Fibroblast of the aortic adventitia (primary cell): ENCODE results near the gene UIMC1. TPM values are rescaled to one million over a fixed set of nuclear protein-coding genes. Genes with fewer than 3 reads are reported as not detected.

Experiments
- DNase-seq: peaks from one replicate; pipeline ENCODE4 v3.0.0-alpha.2; 2010; ENCODE audit warnings: low read depth
- H3K4me3 ChIP-seq: 2 replicates; pipeline ENCODE4 v1.5.1; 2011; ENCODE audit warnings: low read depth, mild to moderate bottlenecking, control low read depth, low read length, moderate library complexity
- total RNA-seq: library from RNA; depleted of rRNA; stranded (reverse); fragments of >200 nt; gene quantifications from 2 replicates; pipeline ENCODE4 v1.2.3, GENCODE V29; 2012; ENCODE audit warnings: low replicate concordance
- TF ChIP-seq, protein P1 (sequence below): IDR thresholded peaks from 2 replicates; pipeline ENCODE4 v1.5.1; 2011; ENCODE audit warnings: mild to moderate bottlenecking, low read length, control low read depth, inconsistent platforms; ENCODE audit not compliant: insufficient read depth

Gene UIMC1
- total RNA-seq, 1 donor = 34.7 TPM

DNA sequence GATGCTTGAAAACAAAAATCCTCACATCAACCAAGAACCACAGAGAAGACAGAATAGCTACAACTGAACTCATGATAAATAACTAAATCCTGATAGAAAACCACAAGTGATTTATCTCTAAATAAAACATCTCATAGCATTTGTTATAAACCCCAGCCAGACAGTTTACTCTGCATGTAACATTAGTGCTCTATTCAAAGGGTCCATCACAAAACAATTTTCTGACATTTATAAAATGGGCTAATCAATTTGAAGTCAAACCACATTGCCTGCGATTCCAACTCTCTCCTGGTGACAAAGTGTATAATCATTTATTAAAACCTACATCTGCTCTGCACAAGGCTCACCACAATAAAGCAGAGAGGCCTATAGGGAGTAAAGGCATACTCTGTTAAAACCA lies 49.8 kb downstream of the UIMC1 start:
- TF ChIP-seq, protein P1, sequence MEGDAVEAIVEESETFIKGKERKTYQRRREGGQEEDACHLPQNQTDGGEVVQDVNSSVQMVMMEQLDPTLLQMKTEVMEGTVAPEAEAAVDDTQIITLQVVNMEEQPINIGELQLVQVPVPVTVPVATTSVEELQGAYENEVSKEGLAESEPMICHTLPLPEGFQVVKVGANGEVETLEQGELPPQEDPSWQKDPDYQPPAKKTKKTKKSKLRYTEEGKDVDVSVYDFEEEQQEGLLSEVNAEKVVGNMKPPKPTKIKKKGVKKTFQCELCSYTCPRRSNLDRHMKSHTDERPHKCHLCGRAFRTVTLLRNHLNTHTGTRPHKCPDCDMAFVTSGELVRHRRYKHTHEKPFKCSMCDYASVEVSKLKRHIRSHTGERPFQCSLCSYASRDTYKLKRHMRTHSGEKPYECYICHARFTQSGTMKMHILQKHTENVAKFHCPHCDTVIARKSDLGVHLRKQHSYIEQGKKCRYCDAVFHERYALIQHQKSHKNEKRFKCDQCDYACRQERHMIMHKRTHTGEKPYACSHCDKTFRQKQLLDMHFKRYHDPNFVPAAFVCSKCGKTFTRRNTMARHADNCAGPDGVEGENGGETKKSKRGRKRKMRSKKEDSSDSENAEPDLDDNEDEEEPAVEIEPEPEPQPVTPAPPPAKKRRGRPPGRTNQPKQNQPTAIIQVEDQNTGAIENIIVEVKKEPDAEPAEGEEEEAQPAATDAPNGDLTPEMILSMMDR = no peak
- H3K4me3 ChIP-seq = no peak overlapping the region
- no peak for DNase-seq

DNA sequence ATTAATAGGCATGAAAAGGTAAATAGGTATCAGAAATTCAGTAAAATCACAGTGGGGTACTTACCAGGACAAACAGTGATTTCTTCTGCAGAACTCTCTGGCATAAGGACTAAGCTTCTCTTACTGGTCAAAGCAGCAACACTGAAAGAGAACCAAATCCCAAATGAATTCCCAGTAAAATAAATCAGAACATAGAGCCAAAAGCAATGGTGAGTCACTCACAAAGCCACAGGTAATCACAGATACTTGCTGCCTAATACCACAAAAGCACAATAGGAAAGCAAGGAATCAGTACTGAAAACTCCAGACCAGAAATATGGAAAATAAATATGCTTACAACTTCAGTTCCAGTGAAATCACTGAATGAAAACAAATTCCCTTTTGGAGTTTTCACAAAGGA lies 50.7 kb downstream of the UIMC1 start:
- DNase-seq = peak; percentile 72
- TF ChIP-seq, protein P1 = no peak
- H3K4me3 ChIP-seq = no peak overlapping the region

DNA sequence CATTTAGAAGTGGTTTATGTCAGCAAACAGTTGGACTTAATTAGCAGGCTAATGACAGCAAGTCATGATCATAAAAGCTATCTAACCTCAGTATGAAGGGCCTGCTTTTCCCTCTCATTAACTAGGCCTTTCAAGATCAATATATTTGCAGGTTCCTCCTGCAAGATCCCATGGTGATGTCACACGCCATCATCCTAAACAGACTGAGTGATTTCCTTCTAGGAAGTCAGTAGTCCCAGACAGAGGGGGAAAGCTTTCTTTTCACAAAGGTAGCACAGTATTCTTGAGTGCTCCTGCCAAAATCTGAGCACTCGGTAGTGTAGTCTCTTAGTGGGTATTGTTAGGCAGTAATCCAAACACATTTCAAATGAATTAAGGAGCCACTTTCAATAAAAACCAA lies 52.5 kb downstream of the UIMC1 start:
- DNase-seq = no peak
- TF ChIP-seq, protein P1 = no peak
- H3K4me3 ChIP-seq = no peak overlapping the region

DNA sequence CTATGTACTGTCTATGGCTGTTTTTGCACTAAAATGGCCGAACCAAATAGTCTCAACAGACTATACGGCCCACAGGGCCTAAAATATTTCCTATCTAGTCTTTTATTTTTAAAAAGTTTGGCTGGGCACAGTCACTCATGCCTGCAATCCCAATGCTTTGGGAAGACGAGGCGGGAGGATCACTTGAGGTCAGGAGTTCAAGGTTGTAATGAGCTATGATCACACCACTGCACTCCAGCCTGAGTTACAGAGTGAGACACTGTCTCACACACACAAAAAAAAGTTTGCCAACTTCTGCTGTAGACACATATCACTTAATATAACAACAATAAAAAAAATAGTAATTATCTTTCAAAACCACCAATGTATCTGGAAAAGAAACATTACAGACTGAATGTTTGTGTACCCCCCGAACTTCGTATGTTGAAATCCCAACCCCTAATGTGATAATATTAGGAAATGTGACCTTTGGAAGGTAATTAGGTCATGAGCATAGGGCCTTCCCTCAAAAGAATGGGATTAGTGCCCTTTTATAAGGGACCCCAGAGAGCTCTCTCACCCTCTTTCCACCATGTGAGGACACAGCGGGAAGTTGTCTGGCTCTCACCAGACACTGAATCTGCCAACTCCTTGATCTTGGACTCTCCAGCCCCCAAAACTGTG lies 53.9 kb downstream of the UIMC1 start:
- no peak for DNase-seq
- TF ChIP-seq, protein P1 = no peak
- no peak overlapping the region for H3K4me3 ChIP-seq

DNA sequence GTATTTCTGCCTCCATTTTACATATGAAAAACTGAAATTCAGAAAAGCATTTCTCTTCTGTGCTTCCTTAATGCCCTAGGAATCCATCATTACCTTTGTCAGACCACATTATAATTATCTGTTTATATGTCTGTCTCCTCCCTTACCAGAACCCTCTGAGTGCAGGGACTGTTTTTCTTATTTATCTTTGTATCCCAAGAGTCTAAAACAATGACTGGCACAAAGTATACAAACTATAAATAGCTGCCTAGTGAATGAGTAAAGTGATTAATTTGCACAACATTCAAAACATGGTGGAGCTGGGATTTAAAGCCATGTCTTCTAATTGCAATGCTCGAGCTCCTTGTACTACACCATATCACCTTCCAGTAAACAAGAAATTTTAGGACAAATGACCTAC lies 58.1 kb downstream of the UIMC1 start:
- TF ChIP-seq, protein P1 = no peak
- peak; percentile 24 for DNase-seq
- no peak overlapping the region for H3K4me3 ChIP-seq

DNA sequence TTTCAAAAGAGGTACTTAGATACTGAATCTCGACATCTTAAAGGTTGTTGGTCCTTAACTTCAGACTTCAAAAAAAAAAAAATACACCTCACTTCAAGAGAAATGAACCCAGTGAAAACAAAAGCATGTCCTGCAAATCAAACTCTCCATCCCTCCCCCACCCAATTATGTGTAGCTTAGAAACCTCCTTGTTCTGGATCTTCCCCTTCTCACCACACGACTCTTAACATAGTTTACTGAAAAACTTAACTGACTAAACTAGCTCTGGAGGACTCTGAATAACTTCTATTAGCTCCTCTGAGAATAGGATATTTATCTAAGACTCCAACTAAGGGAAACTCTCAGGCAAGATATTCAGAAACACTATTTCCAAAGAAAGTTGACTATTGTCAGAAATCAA lies 58.7 kb downstream of the UIMC1 start:
- TF ChIP-seq, protein P1 = no peak
- no peak for DNase-seq
- H3K4me3 ChIP-seq = no peak overlapping the region

DNA sequence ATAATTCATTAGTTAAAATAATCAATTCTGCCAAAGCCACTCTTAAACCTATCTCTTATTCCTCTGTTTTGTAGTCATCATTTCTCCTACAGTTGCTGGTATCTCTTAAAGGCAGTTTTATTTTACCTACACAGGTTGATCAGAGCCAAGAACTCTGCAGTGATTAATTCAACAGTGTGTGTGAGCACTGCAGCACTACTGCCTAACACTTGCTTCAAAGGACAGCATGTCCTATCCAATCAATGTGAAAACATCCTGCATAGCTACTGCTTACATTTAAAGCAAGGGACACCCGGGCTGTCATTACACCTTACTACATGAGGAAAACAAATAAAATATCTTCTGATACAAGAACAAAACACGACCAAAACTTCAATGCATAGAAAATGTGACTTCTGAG lies 62.3 kb downstream of the UIMC1 start:
- TF ChIP-seq, protein P1 = no peak
- no peak overlapping the region for H3K4me3 ChIP-seq
- DNase-seq = no peak
